Midbrain (tissue), 1 donor: ENCODE results near the gene STAB2.

Source experiments
- DNase-seq: peaks from one replicate; lab custom pipeline; 2025; lab: John Stamatoyannopoulos, UW

The STAB2 gene

DNA sequence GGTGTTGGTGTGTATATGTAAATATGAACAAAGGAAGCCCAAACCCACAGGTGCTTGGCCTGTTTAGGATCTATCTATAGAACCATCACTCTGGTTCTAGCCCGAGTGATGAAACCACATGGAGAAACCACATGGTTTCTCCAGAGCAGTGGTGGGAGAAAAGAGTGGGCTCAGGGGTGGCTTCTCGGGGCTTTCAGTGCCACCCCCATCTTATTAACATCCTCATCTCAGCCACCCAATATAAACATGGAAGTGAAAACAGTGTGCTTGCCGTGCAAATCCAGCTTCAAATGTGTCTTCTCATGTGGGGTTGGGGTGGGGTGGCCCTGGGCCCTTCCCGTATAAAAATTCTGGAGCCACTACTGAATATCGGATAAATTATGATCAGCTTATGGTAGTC is 109.0 kb downstream of the STAB2 start:
- no peak for DNase-seq

DNA sequence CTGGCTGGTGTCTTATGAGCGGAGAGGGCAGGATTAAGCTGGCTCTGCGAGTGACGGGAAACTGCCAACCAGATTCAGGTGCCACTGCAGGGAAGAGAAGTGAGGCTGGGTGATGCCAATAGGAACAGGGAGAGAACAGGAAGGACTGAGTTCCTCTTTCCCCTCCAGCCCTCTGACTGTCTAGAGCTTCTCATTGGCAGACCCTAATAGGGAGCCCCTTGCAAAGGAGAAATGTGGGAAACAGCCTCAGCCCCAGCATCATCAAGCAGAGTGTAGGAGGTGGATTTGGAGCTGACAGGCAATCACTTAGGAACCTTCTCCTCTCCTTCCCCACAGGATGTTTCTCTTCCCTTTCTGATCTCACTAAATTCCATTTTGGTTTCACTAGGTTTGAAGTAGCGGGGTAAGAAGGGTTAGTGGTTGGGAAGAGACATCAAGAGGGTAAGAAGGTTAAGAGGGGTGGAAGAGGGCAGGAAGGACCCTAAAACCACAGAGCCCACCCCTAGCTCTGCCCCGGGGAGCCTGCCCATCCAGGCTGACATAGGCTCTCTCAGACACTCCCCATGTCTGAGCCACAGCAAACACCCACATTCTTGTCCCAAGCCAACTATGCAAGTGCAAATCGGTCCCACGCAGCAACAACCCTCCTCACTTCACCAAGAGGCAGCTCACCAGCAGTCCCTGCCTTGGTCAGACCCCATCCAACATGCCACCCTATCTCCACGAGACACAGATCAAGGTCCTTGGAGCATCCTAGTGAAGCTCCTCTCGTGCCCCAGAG is 111.1 kb downstream of the STAB2 start:
- DNase-seq, result no peak

DNA sequence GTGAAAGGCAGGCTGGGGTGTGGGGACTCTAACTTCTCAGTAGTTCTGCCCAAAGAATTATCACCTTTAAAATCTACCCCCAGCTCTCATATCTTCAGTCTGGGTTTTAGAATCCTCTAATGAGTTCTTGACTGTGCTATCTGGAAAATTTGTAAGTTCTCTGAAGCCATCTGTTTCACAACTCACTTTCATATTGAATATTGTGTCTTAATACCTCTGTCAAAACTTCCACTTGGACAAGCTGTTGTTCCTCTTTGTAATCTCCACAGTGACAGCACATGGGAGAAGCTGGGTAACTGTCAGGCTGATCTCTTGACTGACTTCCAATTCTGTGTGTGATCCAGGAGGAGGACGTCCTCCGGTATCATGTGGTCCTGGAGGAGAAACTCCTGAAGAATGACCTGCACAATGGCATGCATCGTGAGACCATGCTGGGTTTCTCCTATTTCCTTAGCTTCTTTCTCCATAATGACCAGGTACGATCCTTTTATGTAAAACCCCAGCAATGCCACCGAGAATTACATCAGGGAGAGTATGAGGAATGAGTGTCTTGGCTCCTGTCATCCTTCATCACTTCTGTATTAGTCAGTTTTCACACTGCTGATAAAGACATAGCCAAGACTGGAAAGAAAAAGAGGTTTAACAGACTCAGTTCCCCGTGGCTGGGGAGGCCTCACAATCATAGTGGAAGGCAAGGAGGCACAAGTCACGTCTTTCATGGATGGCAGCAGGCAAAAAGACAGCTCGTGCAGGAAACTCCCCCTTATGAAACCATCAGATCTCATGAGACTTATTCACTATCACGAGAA is 111.9 kb downstream of the STAB2 start:
- DNase-seq, result no peak

DNA sequence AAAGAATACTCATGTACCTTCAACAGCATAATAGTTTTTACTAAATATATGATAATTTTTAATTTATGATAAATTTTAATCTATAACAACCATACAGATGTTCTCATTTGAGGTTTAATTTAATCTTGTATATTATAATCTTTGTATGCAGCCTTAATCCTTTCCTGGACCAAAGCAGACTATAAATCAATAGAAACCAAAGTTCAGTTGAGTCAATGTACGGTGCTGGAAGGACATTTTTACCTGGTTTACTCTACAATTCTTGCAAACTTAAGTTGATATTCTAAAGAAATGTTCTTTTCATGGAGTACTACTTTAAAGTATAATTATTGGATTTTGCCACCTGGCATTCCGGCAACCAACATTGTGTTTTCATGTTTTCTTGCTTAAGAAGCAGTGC is 118.0 kb downstream of the STAB2 start:
- no peak for DNase-seq

DNA sequence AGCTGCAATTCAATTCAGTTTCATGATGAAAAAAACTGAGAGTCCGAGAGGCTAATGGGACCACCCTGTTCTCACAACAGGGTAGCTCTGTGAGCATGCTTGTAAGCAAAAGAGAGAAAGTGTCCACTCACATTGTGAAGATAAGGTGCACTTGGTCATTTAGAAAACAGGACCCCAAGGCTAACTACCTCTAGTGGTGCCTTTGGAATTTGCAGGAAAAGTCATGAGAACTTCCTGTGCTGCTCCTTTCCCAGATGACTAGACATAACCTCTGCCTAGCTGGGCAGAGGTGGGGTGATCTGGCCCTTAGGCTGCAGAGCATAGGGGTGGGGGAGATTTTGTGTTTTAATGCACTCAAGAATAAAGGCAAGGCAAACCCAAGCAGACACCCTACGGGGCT is 118.9 kb downstream of the STAB2 start:
- no peak for DNase-seq

DNA sequence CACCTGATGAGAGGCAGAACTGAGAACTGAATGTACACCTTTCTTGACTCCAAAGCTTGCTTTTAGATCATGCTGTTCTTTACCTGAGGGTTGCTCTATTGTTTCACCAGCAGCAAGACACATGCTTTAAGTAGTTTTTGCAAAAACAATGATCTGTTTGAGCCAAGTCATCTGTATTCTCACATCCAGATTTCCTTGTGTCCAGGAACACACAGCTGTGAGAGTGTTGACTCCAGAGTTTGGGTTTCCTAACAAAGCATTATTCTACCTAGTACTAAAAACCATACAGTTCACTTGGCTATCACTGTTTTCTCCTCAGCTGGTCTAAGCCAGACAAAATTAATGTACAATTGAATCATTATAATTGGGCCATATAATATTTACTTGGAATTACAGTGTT is 120.4 kb downstream of the STAB2 start:
- no peak for DNase-seq

DNA sequence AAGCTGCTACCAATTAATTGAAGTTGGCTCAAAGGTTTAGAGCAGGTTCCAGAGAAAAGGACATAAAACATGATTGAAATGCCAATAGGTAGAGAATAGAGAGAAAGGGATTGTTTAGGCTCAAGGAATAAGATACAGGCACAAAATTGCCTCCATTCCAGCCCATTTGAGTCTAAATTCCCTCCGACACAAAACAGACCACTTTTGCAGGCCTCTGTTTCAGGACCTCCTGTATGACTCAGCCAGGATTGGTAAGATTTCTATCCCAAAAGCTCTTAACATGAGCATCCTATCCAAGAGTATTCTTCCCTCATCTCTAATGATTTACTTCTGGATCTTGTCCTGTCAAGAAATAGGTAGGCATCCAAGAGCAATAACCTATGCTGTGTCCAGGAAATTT is 123.5 kb downstream of the STAB2 start:
- no peak for DNase-seq

DNA sequence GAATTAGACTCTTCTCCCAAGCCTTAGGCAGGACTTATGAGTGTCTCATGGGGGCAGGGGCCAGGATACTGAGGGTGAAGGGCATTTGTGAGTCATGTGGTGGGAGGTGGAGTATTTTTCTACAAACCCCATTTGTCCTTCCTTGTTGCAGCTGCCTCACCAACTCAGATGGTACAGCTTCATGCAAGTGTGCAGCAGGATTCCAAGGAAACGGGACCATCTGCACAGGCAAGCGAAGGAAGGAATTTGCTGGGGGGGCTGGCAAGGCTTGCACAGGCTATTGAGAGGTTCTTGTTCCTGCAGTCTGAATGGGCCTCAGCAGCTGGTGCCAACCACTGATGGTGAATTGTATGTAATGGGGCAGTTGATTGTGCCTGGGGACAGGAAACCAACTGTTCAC is 125.1 kb downstream of the STAB2 start:
- peak; percentile 0 for DNase-seq

DNA sequence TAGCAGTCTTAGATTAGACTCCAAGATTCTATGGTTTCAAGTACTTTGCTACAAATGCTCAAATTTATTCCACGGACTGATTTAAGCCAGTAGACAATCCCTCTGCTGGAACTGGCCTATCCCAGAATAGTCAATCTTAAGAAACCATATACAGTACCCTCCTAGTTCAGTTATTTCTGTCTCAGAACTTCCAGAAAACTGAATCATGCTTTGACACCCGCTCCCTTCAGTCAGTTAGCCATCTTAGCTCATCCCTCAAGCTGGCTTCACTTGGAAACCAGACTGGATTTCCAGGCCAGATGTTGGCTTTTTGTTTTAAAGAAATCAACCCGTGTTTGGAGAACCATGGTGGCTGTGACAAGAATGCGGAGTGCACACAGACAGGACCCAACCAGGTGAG is 128.4 kb downstream of the STAB2 start:
- DNase-seq, result no peak

DNA sequence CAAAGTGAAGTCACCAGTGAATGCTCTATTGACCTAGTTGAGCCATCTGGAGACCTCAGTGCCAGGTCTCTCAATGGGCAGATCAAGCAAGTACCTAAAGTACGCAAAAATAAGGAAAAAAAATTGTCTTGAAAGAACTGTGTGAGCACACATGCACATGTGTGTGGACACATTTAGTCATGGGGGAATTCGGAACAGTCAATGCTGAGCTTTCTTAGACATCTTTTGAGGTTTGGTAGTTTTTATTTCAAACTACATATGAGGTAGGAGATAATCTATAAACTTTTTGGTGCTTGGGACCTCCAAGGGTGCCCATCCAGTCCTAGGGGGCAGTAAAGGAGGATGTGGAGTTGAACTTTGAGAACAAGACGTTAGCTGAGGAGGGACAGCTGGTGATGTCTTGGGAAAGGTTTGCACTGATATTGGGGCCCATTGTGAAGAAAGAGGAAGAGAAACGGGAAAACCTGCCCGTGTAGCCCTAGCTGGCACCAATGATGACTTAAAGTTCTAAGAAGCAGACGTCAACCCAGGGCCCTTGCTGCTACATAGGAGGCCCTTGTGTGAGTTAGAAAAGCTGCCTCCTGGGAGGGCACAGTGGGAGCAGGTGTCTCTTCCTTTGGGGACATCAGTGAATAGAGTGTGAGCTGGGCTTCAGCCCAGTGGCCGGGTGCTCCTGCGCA is 129.6 kb downstream of the STAB2 start:
- DNase-seq, result no peak

DNA sequence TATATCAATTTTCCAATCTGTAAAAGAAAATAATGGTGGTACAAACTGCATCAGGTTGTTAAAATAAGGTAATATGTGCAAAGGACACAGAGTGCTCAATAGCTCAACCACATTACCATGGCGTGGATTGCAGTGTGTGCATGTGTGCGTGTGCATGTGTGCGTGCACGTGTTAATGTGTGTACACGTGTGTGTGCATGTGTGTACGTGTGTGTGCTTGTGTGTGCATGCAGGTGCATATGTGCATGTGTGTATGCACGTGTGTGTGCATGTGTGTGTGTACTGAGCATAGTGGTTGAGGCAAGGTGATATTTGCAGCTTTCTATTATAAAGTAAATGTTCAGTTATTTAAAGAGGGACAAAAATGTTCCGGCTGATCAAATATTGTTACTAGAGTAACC is 138.3 kb downstream of the STAB2 start:
- DNase-seq, result no peak

DNA sequence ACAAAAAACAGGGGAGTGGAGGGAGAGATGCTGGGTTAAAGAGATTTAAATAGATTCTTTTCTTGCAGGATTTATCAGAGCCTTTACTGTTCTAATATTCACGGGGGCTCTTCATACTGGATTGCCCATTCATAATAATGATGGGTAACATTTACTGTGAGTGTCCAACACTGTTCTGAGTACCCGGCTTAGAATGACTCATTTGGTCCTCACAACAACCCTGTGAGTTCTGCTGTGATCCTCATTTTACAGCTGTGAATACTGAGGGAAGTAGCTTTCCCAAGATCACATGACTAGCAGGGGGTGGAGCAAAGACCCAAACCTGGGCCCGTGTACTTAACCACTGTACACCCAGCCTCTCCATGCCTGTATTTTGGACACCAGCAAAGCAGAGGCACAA is 140.6 kb downstream of the STAB2 start:
- DNase-seq, result no peak

DNA sequence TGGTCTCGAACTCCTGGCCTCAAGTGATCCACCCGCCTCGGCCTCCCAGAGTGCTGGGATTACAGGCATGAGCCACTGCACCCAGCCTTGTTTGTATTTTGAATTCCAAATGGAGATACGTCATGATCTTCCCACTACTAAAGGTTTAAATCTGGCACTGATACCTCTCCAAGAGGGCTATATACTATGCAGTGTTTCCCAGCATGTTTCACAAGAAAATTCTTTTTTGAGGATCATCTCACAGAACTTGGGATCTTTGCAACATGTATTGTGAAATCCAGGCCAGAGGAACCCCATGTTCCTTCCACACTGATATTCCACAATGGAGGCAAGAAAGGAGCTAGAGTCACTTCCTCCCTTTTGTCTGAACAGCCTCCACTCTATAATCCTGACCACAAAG is 141.2 kb downstream of the STAB2 start:
- no peak for DNase-seq

DNA sequence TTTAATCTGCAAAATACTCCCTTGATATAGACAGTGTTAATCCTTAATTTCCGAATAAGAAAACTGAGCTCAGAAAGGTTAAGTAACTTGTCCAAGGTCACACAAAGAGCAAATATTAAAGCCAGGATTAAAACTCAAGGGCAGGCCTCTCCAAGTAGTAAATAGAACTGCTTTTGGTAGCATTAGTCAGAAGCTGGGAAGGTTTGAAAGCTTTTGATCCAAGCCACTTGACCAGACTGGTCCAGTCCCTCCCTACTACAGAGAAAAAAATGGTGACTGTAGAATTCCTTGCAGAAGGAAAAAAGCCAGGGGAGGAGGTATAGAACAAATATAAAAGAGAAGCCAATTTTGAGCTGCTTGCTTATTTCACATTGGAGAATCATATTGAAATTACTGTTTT is 142.4 kb downstream of the STAB2 start:
- DNase-seq, result no peak

DNA sequence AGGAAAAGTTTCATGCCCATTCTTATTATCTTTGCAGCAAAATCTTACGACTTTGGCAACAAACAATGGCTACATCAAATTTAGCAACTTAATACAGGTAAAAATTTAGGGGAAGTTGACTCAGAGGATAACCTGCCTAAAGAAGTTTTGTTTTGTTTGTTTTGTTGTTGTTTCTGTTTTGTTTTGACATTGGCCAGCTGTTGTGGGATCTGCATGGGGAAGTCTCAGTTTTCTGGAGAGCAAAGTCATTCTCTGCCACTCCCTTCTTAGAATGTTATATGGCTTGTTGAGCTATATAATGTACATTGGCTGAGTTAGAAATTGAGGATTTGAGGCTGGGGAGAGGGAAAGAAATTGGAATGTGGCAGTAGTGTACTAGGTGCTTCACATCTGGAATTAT is 144.5 kb downstream of the STAB2 start:
- DNase-seq, result no peak

DNA sequence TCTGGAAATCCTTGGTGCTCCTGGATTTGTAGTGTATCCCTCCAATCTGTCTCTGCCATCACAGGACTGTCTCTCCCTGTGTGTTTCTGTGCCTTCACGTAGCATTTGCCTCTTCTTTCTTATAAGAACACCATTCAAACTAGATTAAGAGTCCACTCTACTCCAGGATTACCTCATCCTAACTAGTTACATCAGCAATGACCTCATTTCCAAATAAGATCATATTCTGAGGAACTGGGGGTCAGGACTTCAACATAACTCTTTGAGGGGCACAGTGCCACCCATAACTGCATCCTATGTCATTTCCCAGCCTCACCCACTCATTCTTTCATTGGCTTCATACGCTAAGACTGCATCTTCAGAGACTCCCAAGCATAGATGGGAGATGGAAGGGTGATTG is 147.8 kb downstream of the STAB2 start:
- no peak for DNase-seq

DNA sequence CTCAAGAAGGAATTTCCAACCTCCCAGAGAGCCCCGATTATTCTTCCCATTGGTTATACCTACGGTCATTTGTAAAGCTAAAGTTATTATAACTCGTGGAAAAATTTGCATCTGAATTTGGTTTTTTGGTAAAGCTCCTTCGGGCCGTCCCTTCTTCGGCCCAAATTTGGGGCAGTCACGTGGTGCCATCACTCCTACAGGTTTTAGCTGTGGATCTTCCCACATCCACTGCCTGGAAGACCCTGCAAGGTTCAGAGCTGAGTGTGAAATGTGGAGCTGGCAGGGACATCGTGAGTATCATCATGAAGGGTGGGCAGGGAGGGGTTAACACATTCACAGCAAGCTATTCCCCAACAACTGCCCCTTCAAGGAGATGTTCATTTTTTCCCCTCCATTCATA is 148.2 kb downstream of the STAB2 start:
- DNase-seq, result no peak

DNA sequence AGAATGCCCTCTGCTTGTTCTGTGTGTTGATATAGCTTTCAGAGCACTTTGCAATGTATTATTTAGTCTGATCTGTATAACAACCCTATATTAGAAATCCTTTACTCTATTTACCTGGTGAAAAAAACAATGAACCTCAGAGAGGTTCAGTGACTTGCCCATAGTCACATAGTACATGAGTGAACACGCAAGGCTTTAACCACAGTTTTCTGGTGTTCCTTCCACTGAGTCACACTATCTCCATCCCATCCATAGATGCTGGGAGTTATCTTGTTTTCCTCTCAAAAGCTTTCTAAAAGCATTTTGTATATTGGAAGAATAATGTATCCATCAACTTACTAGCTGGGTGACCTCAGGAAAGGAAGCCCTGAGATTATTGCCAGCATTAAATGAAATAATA is 149.5 kb downstream of the STAB2 start:
- DNase-seq, result no peak

DNA sequence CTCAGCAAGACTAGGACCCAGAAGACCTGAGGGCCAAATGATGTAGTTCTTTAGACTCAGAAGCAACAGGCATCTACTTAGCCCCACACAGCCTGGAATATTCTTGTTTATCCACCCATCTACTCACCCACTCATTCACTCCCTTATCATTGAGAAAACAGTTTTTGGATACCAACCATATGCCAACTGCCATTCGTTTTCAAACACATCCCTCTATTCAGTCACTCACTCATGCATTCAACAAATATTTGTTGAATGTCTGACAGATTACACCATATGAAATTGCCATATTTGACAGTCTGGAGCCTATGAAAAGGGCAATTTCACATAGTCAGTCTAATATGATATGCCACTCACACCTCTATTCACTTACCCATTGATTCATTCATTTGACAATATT is 150.8 kb downstream of the STAB2 start:
- DNase-seq, result no peak

DNA sequence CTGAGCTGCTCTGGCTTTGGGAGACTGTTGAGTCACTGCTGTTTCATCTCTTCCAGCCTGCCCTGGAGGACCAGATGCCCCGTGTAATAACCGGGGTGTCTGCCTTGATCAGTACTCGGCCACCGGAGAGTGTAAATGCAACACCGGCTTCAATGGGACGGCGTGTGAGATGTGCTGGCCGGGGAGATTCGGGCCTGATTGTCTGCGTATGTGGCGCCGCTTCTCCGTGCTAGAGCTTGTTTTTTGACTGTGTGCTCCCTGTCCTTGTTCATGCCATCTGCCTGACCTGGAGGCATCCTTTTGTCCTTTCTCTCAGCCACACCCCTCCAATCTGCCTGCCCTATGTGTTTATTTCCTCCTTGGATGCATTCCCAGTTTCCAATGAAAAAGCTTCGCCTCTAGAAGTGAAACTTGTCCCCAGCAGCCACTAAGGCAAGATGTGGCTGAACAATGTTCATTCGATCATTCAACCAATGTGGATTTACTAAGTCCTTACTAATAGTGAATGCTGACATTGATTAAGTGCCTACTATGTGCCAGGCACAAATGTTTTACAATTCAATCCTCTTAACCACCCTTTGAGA is 155.4 kb downstream of the STAB2 start:
- no peak for DNase-seq

DNA sequence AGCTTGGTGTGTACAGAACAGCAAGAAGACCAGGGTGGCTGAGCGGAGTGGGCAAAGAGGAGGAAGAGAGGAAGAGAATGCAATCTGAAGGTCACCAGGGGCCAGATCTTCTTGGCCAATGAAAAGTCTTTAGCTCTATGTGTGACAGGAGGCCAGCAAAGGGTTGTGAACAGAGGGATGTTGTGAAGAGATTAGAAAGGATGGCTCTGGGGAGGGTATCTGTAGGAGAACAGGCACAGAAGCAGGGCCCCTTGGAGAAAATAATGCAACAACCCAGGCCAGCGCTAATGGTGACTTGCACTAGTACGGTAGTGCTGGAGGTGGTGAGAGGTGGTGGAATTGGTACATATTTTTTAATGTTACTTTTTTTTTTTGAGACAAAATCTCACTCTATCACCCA is 156.7 kb downstream of the STAB2 start:
- DNase-seq, result no peak

DNA sequence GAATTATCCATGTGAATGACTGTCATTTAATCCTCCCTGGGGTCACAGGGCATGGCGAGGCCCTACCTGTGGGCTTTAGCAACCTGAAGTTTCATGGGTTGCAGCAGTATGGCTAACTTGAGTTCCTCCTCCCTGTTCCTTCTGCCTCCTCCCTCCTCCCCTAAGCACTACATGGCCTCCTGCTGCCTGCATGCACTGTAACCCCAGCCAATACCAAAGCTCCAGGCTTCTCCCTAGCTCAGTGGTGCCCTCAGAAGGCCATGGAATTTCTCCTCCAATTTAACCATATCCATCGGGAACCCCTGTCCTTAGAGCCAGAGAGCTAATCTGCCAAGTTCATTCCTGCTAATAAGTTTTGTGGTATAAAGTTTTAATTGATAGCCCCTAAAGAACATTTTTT is 158.9 kb downstream of the STAB2 start:
- no peak for DNase-seq

DNA sequence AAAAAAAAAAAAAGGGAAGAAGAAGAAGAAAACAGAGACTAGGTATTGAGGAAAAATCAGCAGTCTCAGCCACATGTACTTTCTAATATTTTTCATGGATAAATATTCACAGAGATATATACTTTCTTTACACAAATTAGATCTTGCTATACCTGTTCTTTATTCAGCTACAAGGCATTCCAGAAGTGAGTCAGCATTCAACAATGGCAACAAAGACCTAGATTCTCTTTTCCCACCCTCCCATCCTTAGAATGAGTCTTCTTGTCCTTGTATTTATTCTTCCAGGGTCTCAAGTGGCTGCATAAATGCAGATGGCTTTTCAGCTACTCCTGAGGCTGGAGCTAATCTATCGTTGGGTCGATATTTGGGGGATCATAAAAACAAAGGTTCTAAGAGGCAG is 160.9 kb downstream of the STAB2 start:
- no peak for DNase-seq
